Measurements from ENCODE around the gene HNRNPF. TPM values are rescaled to one million over a fixed set of nuclear protein-coding genes. Genes with fewer than 3 reads are reported as not detected.

The HNRNPF gene
- total and polyA plus RNA-seq, 2 donors (not counting 3 experiments of a cell fraction or from before 2014, with no cell fraction given): 144 to 230 TPM

- DNase-seq (ENCODE audit: low read depth, low spot score): no peak
- intact Hi-C loops (cut with micrococcal nuclease) (no loop called here), dilution Hi-C loops (cut with MboI; ENCODE audit: extremely low pct_ligation_motif_present, low sequenced_read_pairs) (no loop called here)
- Histone ChIP-seq H3K27me3 (ENCODE audit: control insufficient read depth in 2 of 2, insufficient read depth in 2 of 2, low read length in 2 of 2) (peaks cover 1 to 8% of the 10 kb centered on the region in 2 experiments), H3K9ac (replicated peaks; ENCODE audit: extremely low read depth, insufficient read depth, low read length) (no peak overlapping the region), H3K4me3 (replicated peaks in 1 of 3; ENCODE audit: insufficient read depth in 1 of 3, low read depth in 1 of 3, low read length in 3 of 3) (no peak overlapping the region), H3K4me2 (ENCODE audit: insufficient read depth, low read length) (no peak overlapping the region), H3K79me2 (ENCODE audit: control insufficient read depth, insufficient read depth, low read length) (no peaks in the 10 kb centered on the region), H3K4me1 (ENCODE audit: control insufficient read depth, extremely low read depth, insufficient read depth, low read length) (no peaks in the 10 kb centered on the region), H3K36me3 (ENCODE audit: control insufficient read depth in 2 of 2, extremely low read depth in 1 of 2, insufficient read depth in 2 of 2, low read length in 2 of 2) (no peaks in the 10 kb centered on the region), H3K9me3 (replicated peaks; ENCODE audit: control insufficient read depth, insufficient read depth, low read length) (no peaks in the 10 kb centered on the region), H3K9me1 (replicated peaks; ENCODE audit: control insufficient read depth, extremely low read depth, insufficient read depth, low read length) (no peaks in the 10 kb centered on the region), H4K20me1 (replicated peaks; ENCODE audit: control insufficient read depth, extremely low read depth, insufficient read depth, low read length) (no peaks in the 10 kb centered on the region), H2AFZ (ENCODE audit: low read depth, low read length) (no peak overlapping the region), H3K27ac (ENCODE audit: insufficient read depth, low read depth, low read length) (no peak overlapping the region)
- FAIRE-seq: no peak
- TF ChIP-seq JUN (IDR thresholded peaks at IDR 0.05; ENCODE audit: borderline replicate concordance, insufficient read depth, insufficient read length, low read depth): no peak
- TF ChIP-seq POLR2A (IDR thresholded peaks at IDR 0.05; ENCODE audit: low read depth, low read length): no peak
- TF ChIP-seq MAX (IDR thresholded peaks at IDR 0.05; ENCODE audit: insufficient read depth, insufficient read length): no peak
- no peak for TF ChIP-seq MYC (IDR thresholded peaks at IDR 0.05; ENCODE audit: low read depth, low read length)
- no peak for TF ChIP-seq POLR2AphosphoS5 (IDR thresholded peaks at IDR 0.05; ENCODE audit: insufficient read depth, low read depth, low read length)
- TF ChIP-seq CTCF (IDR thresholded peaks at IDR 0.05; ENCODE audit: extremely low read depth in 1 of 2, insufficient read depth in 1 of 2, low read depth in 1 of 2, low read length in 2 of 2): no peak
- TF ChIP-seq GATA2 (IDR thresholded peaks at IDR 0.05; ENCODE audit: insufficient read depth, insufficient read length, low read depth, low read length): no peak
- TF ChIP-seq EZH2 (IDR thresholded peaks at IDR 0.05; ENCODE audit: borderline replicate concordance, low read depth, low read length, severe bottlenecking): no peak
- TF ChIP-seq FOS (IDR thresholded peaks at IDR 0.05; ENCODE audit: borderline replicate concordance, insufficient read depth, low read length): no peak
- no TSS peak for BruUV-seq (replicated peaks)
- POLR2A ChIA-PET: no interaction called here
- CTCF ChIA-PET: interaction anchor here (4.5 kb wide), 1 partner anchor 58 kb away, joined by 66 read pairs; no protein-coding TSS in a partner anchor
These were observed 58.8 kb downstream of the HNRNPF start for GRCh38 chr10:43350156-43350555.
